ENCODE results near the gene TSPAN3.

DNA sequence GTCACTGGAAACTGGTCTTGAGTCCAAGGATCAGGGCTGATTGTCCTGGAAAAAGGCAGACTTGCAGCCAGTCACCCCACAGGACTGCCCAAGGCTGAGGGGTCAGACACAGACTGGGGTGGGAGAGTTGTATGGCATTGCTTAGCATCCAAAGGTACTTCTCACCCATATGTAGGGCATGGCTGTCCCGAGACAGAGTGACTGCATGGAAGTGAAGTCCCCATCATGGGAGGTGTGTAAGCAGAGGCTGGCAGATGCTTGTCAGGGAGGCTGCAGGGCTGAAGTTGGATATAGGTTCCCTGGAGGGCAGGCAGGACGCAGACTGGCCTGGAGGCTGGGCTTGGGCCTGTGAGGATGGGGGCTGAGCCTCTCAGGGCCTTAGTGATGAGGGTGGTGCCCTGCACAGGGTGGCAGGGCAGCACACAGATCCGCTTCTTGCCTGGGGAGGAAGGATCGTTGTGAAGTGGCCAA is 44.9 kb downstream of the TSPAN3 start:
- TF ChIP-seq, protein P1, sequence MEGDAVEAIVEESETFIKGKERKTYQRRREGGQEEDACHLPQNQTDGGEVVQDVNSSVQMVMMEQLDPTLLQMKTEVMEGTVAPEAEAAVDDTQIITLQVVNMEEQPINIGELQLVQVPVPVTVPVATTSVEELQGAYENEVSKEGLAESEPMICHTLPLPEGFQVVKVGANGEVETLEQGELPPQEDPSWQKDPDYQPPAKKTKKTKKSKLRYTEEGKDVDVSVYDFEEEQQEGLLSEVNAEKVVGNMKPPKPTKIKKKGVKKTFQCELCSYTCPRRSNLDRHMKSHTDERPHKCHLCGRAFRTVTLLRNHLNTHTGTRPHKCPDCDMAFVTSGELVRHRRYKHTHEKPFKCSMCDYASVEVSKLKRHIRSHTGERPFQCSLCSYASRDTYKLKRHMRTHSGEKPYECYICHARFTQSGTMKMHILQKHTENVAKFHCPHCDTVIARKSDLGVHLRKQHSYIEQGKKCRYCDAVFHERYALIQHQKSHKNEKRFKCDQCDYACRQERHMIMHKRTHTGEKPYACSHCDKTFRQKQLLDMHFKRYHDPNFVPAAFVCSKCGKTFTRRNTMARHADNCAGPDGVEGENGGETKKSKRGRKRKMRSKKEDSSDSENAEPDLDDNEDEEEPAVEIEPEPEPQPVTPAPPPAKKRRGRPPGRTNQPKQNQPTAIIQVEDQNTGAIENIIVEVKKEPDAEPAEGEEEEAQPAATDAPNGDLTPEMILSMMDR (IDR thresholded peaks at IDR 0.05): no peak
- no peak for TF ChIP-seq POLR2A (IDR thresholded peaks at IDR 0.05)
